ENCODE results near the gene HOXD9. TPM values are rescaled to one million over a fixed set of nuclear protein-coding genes. Genes with fewer than 3 reads are reported as not detected.

Gene HOXD9
- total RNA-seq, 2 experiments from 2014 or later: not detected

GRCh38 chr2:176129813-176130146 is 7.3 kb downstream of the HOXD9 start:
- Mint-ChIP-seq H3K4me3 (no peak overlapping the region), H3K4me1 (ENCODE audit: low read depth) (peaks cover 25% of the 10 kb centered on the region), H3K27me3 (peaks cover 78% of the 10 kb centered on the region), H3K9me3 (no peaks in the 10 kb centered on the region), H3K27ac (no peak overlapping the region), H3K36me3 (ENCODE audit: low read depth) (no peaks in the 10 kb centered on the region)
- TF ChIP-seq CTCF (IDR thresholded peaks at IDR 0.05): no peak
- DNase-seq: no peak
- ChIA-PET CTCF (interaction anchor here (1.0 to 9.8 kb wide), 4 partner anchors 10 to 523 kb away, joined by 3 to 95 read pairs (median 21); no protein-coding TSS in a partner anchor), POLR2A (no interaction called here)
- no peak for ATAC-seq
- intact Hi-C loops (cut with micrococcal nuclease): loop anchor here (5.0 kb wide), 4 partner anchors 43 to 1018 kb away; no protein-coding TSS in a partner anchor

- no peak for TF ChIP-seq CTCF (IDR thresholded peaks at IDR 0.05)
- H3K36me3 Mint-ChIP-seq (ENCODE audit: low read depth): no peaks in the 10 kb centered on the region
- peaks cover 25% of the 10 kb centered on the region for H3K4me1 Mint-ChIP-seq (ENCODE audit: low read depth)
- H3K4me3 Mint-ChIP-seq: peak overlapping the region; percentile 35
- ATAC-seq (peak; percentile 58), DNase-seq (peak; percentile 43)
- CTCF ChIA-PET: interaction anchor here (1.0 to 9.8 kb wide), 7 partner anchors 10 to 523 kb away, joined by 3 to 95 read pairs (median 4); no protein-coding TSS in a partner anchor
- H3K27ac Mint-ChIP-seq: no peak overlapping the region
- POLR2A ChIA-PET: interaction anchor here (0.6 kb wide), 1 partner anchor 1018 kb away, joined by 3 read pairs; no protein-coding TSS in a partner anchor
- intact Hi-C loops (cut with micrococcal nuclease): loop anchor here (5.0 kb wide), 2 partner anchors 42 to 507 kb away; no protein-coding TSS in a partner anchor
- H3K9me3 Mint-ChIP-seq: no peaks in the 10 kb centered on the region
- peaks cover 78% of the 10 kb centered on the region for H3K27me3 Mint-ChIP-seq
Observed at GRCh38 chr2:176130147-176130956, 7.8 kb downstream of the HOXD9 start.

- H3K9me3 Mint-ChIP-seq: no peaks in the 10 kb centered on the region
- H3K27ac Mint-ChIP-seq: no peak overlapping the region
- no peak for TF ChIP-seq CTCF (IDR thresholded peaks at IDR 0.05)
- peaks cover 78% of the 10 kb centered on the region for H3K27me3 Mint-ChIP-seq
- no peaks in the 10 kb centered on the region for H3K36me3 Mint-ChIP-seq (ENCODE audit: low read depth)
- peak overlapping the region; percentile 35 for H3K4me3 Mint-ChIP-seq
- peaks cover 34% of the 10 kb centered on the region for H3K4me1 Mint-ChIP-seq (ENCODE audit: low read depth)
- ATAC-seq (no peak), DNase-seq (no peak)
- ChIA-PET CTCF (interaction anchor here (1.0 to 9.8 kb wide), 12 partner anchors 9 to 522 kb away, joined by 3 to 95 read pairs (median 4); no protein-coding TSS in a partner anchor), POLR2A (interaction anchor here (0.6 to 1.6 kb wide), 4 partner anchors 9 to 1017 kb away, joined by 3 to 4 read pairs (median 3); partner anchors contain the start of gene HOXD9)
- intact Hi-C loops (cut with micrococcal nuclease): loop anchor here (5.0 kb wide), 2 partner anchors 41 to 506 kb away; no protein-coding TSS in a partner anchor
Observed at GRCh38 chr2:176130957-176131847, 8.7 kb downstream of the HOXD9 start.

GRCh38 chr2:176131848-176132158 is 9.3 kb downstream of the HOXD9 start:
- TF ChIP-seq CTCF (IDR thresholded peaks at IDR 0.05): no peak
- ATAC-seq (no peak), DNase-seq (no peak)
- POLR2A ChIA-PET: interaction anchor here (0.8 to 1.6 kb wide), 3 partner anchors 10 to 58 kb away, joined by 3 to 4 read pairs (median 3); partner anchors contain the start of gene HOXD9
- Mint-ChIP-seq H3K27ac (no peak overlapping the region), H3K4me3 (peak overlapping the region; percentile 64), H3K27me3 (peaks cover 77% of the 10 kb centered on the region), H3K36me3 (ENCODE audit: low read depth) (no peaks in the 10 kb centered on the region), H3K4me1 (ENCODE audit: low read depth) (peaks cover 35% of the 10 kb centered on the region), H3K9me3 (no peaks in the 10 kb centered on the region)
- CTCF ChIA-PET: interaction anchor here (0.6 to 9.8 kb wide), 12 partner anchors 9 to 621 kb away, joined by 3 to 95 read pairs (median 5); no protein-coding TSS in a partner anchor
- intact Hi-C loops (cut with micrococcal nuclease): loop anchor here (5.0 kb wide), 2 partner anchors 40 to 505 kb away; no protein-coding TSS in a partner anchor
